ENCODE results near the gene DAB2IP.
"Not testable (repeated sequence)": the region's sequence is repeated elsewhere in the genome, so short reads cannot be mapped to it uniquely, and the experiment has no call there.

The DAB2IP gene

GRCh38 chr9:121782514-121783110, 131.2 kb downstream of the DAB2IP start:
- Histone ChIP-seq H3K27ac (ENCODE audit: low read depth, low read length) (no peak overlapping the region), H3K4me1 (ENCODE audit: control insufficient read depth, insufficient read depth, low read length) (peaks cover 13% of the 10 kb centered on the region), H3K9ac (ENCODE audit: low read length) (no peak overlapping the region), H3K36me3 (ENCODE audit: control insufficient read depth, insufficient read depth, low read length) (peaks cover 26% of the 10 kb centered on the region), H3K4me3 (ENCODE audit: low read length) (no peak overlapping the region), H3K27me3 (ENCODE audit: control insufficient read depth, insufficient read depth, low read length) (no peaks in the 10 kb centered on the region)

- Histone ChIP-seq H3K27ac (ENCODE audit: low read depth, low read length) (no peak overlapping the region), H3K4me1 (ENCODE audit: control insufficient read depth, insufficient read depth, low read length) (peaks cover 13% of the 10 kb centered on the region), H3K9ac (ENCODE audit: low read length) (no peak overlapping the region), H3K36me3 (ENCODE audit: control insufficient read depth, insufficient read depth, low read length) (peaks cover 22% of the 10 kb centered on the region), H3K4me3 (ENCODE audit: low read length) (no peak overlapping the region), H3K27me3 (ENCODE audit: control insufficient read depth, insufficient read depth, low read length) (no peaks in the 10 kb centered on the region)
These were observed 131.7 kb downstream of the DAB2IP start for GRCh38 chr9:121783111-121783510.

- no peak overlapping the region for H3K4me3 ChIP-seq (ENCODE audit: low read length)
- no peak overlapping the region for H3K9ac ChIP-seq (ENCODE audit: low read length)
- peaks cover 19% of the 10 kb centered on the region for H3K36me3 ChIP-seq (ENCODE audit: control insufficient read depth, insufficient read depth, low read length)
- H3K27me3 ChIP-seq (ENCODE audit: control insufficient read depth, insufficient read depth, low read length): no peaks in the 10 kb centered on the region
- H3K27ac ChIP-seq (ENCODE audit: low read depth, low read length): no peak overlapping the region
- peaks cover 9% of the 10 kb centered on the region for H3K4me1 ChIP-seq (ENCODE audit: control insufficient read depth, insufficient read depth, low read length)
These were observed 132.4 kb downstream of the DAB2IP start for GRCh38 chr9:121783521-121784507.

GRCh38 chr9:121784731-121785411, 133.4 kb downstream of the DAB2IP start:
- Histone ChIP-seq H3K4me3 (ENCODE audit: low read length) (no peak overlapping the region), H3K36me3 (ENCODE audit: control insufficient read depth, insufficient read depth, low read length) (peaks cover 17% of the 10 kb centered on the region), H3K27ac (ENCODE audit: low read depth, low read length) (no peak overlapping the region), H3K4me1 (ENCODE audit: control insufficient read depth, insufficient read depth, low read length) (peaks cover under 1% of the 10 kb centered on the region), H3K9ac (ENCODE audit: low read length) (no peak overlapping the region), H3K27me3 (ENCODE audit: control insufficient read depth, insufficient read depth, low read length) (no peaks in the 10 kb centered on the region)

GRCh38 chr9:121785673-121786542, 134.5 kb downstream of the DAB2IP start:
- Histone ChIP-seq H3K36me3 (ENCODE audit: control insufficient read depth, insufficient read depth, low read length) (peaks cover 13% of the 10 kb centered on the region), H3K4me3 (ENCODE audit: low read length) (no peak overlapping the region), H3K9ac (ENCODE audit: low read length) (no peak overlapping the region), H3K27me3 (ENCODE audit: control insufficient read depth, insufficient read depth, low read length) (no peaks in the 10 kb centered on the region), H3K27ac (ENCODE audit: low read depth, low read length) (no peak overlapping the region), H3K4me1 (ENCODE audit: control insufficient read depth, insufficient read depth, low read length) (no peaks in the 10 kb centered on the region)

- no peaks in the 10 kb centered on the region for H3K27me3 ChIP-seq (ENCODE audit: control insufficient read depth, insufficient read depth, low read length)
- no peak overlapping the region for H3K9ac ChIP-seq (ENCODE audit: low read length)
- H3K36me3 ChIP-seq (ENCODE audit: control insufficient read depth, insufficient read depth, low read length): peaks cover 11% of the 10 kb centered on the region
- H3K27ac ChIP-seq (ENCODE audit: low read depth, low read length): no peak overlapping the region
- no peaks in the 10 kb centered on the region for H3K4me1 ChIP-seq (ENCODE audit: control insufficient read depth, insufficient read depth, low read length)
- no peak overlapping the region for H3K4me3 ChIP-seq (ENCODE audit: low read length)
These were observed 135.1 kb downstream of the DAB2IP start for GRCh38 chr9:121786543-121786948.

- Histone ChIP-seq H3K4me1 (ENCODE audit: control insufficient read depth, insufficient read depth, low read length) (no peaks in the 10 kb centered on the region), H3K36me3 (ENCODE audit: control insufficient read depth, insufficient read depth, low read length) (peaks cover 7% of the 10 kb centered on the region), H3K9ac (ENCODE audit: low read length) (no peak overlapping the region), H3K27me3 (ENCODE audit: control insufficient read depth, insufficient read depth, low read length) (no peaks in the 10 kb centered on the region), H3K27ac (ENCODE audit: low read depth, low read length) (no peak overlapping the region), H3K4me3 (ENCODE audit: low read length) (no peak overlapping the region)
These were observed 135.6 kb downstream of the DAB2IP start for GRCh38 chr9:121786998-121787422.

- no peaks in the 10 kb centered on the region for H3K4me1 ChIP-seq (ENCODE audit: control insufficient read depth, insufficient read depth, low read length)
- no peaks in the 10 kb centered on the region for H3K27me3 ChIP-seq (ENCODE audit: control insufficient read depth, insufficient read depth, low read length)
- H3K4me3 ChIP-seq (ENCODE audit: low read length): no peak overlapping the region
- H3K36me3 ChIP-seq (ENCODE audit: control insufficient read depth, insufficient read depth, low read length): no peaks in the 10 kb centered on the region
- no peak overlapping the region for H3K9ac ChIP-seq (ENCODE audit: low read length)
- H3K27ac ChIP-seq (ENCODE audit: low read depth, low read length): no peak overlapping the region
These were observed 137.4 kb downstream of the DAB2IP start for GRCh38 chr9:121788686-121789366.

- no peaks in the 10 kb centered on the region for H3K27me3 ChIP-seq (ENCODE audit: control insufficient read depth, insufficient read depth, low read length)
These were observed 139.4 kb downstream of the DAB2IP start for GRCh38 chr9:121790841-121791240.

GRCh38 chr9:121792476-121792875, 141.0 kb downstream of the DAB2IP start:
- not testable (repeated sequence) for H3K4me3 ChIP-seq (ENCODE audit: low read length); H3K27ac ChIP-seq (ENCODE audit: low read depth, low read length); H3K27me3 ChIP-seq (ENCODE audit: control insufficient read depth, insufficient read depth, low read length); H3K9ac ChIP-seq (ENCODE audit: low read length); H3K4me1 ChIP-seq (ENCODE audit: control insufficient read depth, insufficient read depth, low read length); H3K36me3 ChIP-seq (ENCODE audit: control insufficient read depth, insufficient read depth, low read length)

More at GRCh38 chr9:121790841-121791240, 139.4 kb downstream of the DAB2IP start:
- Histone ChIP-seq H3K4me1 (ENCODE audit: control insufficient read depth, insufficient read depth, low read length) (no peaks in the 10 kb centered on the region), H3K4me3 (ENCODE audit: low read length) (no peak overlapping the region), H3K9ac (ENCODE audit: low read length) (no peak overlapping the region), H3K27ac (ENCODE audit: low read depth, low read length) (no peak overlapping the region), H3K36me3 (ENCODE audit: control insufficient read depth, insufficient read depth, low read length) (no peaks in the 10 kb centered on the region)

- H3K9ac ChIP-seq (ENCODE audit: low read length); H3K36me3 ChIP-seq (ENCODE audit: control insufficient read depth, insufficient read depth, low read length); H3K4me1 ChIP-seq (ENCODE audit: control insufficient read depth, insufficient read depth, low read length); H3K4me3 ChIP-seq (ENCODE audit: low read length); H3K27ac ChIP-seq (ENCODE audit: low read depth, low read length); H3K27me3 ChIP-seq (ENCODE audit: control insufficient read depth, insufficient read depth, low read length): not testable (repeated sequence)
These were observed 142.9 kb downstream of the DAB2IP start for GRCh38 chr9:121794334-121794733.
